Liver (tissue), 9 donors: ENCODE results near the gene CDKN2B-AS1. TPM values are rescaled to one million over a fixed set of nuclear protein-coding genes. Genes with fewer than 3 reads are reported as not detected.

Experiments
- DNase-seq: peaks from one replicate; pipeline ENCODE4 v3.0.0-alpha.2; 2017; ENCODE audit warnings: low spot score
- H3K27ac ChIP-seq, 2 donors: one replicate each; pipeline ENCODE4 v1.7.0; 2013; ENCODE audit warnings: inconsistent platforms in 2 of 2, low read length in 2 of 2, control low read depth in 1 of 2, low read depth in 1 of 2, mild to moderate bottlenecking in 1 of 2
- H3K27me3 ChIP-seq, 4 donors: one replicate each; pipeline versions ENCODE4 v1.6.1 to v1.7.0; 2013; ENCODE audit warnings: low read length in 3 of 4, inconsistent platforms in 1 of 4, mild to moderate bottlenecking in 1 of 4, moderate library complexity in 1 of 4; ENCODE audit not compliant: control insufficient read depth in 4 of 4, insufficient read depth in 4 of 4
- H3K36me3 ChIP-seq, 4 donors: one replicate each; pipeline versions ENCODE4 v1.6.1 to v1.7.0; 2013; ENCODE audit warnings: low read length in 3 of 4, mild to moderate bottlenecking in 3 of 4, low read depth in 1 of 4, moderate library complexity in 1 of 4; ENCODE audit not compliant: control insufficient read depth in 4 of 4, insufficient read depth in 3 of 4
- H3K4me1 ChIP-seq, 4 donors: one replicate each; pipeline versions ENCODE4 v1.6.1 to v1.7.0; 2013; ENCODE audit warnings: low read length in 3 of 4, mild to moderate bottlenecking in 3 of 4, moderate library complexity in 1 of 4; ENCODE audit not compliant: control insufficient read depth in 4 of 4, insufficient read depth in 4 of 4
- H3K4me3 ChIP-seq, 3 donors: one replicate each; pipeline versions ENCODE4 v1.6.1 to v1.7.0; 2013; ENCODE audit warnings: low read length in 3 of 3, control low read depth in 1 of 3, low read depth in 1 of 3, mild to moderate bottlenecking in 1 of 3
- H3K9ac ChIP-seq, 2 donors: one replicate each; pipeline ENCODE4 v1.7.0; 2013; ENCODE audit warnings: low read length in 2 of 2, mild to moderate bottlenecking in 2 of 2, moderate library complexity in 2 of 2, control low read depth in 1 of 2, low read depth in 1 of 2
- H3K9me3 ChIP-seq, 4 donors: one replicate each; pipeline versions ENCODE4 v1.6.1 to v1.7.0; 2013; ENCODE audit warnings: low read length in 3 of 4; ENCODE audit not compliant: control insufficient read depth in 4 of 4
- EGR1 ChIP-seq, 2 donors: IDR thresholded peaks; 2 replicates each; pipeline ENCODE4 v1.6.1; 2016 to 2018; ENCODE audit warnings: antibody characterized with exemption in 2 of 2, low read depth in 2 of 2
- FOXA1 ChIP-seq: IDR thresholded peaks from 2 replicates; pipeline ENCODE4 v1.6.1; 2016; ENCODE audit warnings: antibody characterized with exemption
- FOXA2 ChIP-seq: IDR thresholded peaks from 2 replicates; pipeline ENCODE4 v1.6.1; 2016; ENCODE audit warnings: antibody characterized with exemption
- GABPA ChIP-seq, 2 donors: IDR thresholded peaks in 1 of 2; conservative IDR thresholded peaks in 1 of 2; 2 replicates each; pipeline ENCODE4 v1.6.1; 2016; ENCODE audit warnings: antibody characterized with exemption in 2 of 2, mild to moderate bottlenecking in 1 of 2, moderate library complexity in 1 of 2
- HNF4A ChIP-seq, 2 donors: conservative IDR thresholded peaks; 2 replicates each; pipeline ENCODE4 v1.6.1; 2016; ENCODE audit warnings: antibody characterized with exemption in 2 of 2, mild to moderate bottlenecking in 2 of 2
- HNF4G ChIP-seq: IDR thresholded peaks from 2 replicates; pipeline ENCODE4 v1.6.1; 2016; ENCODE audit warnings: antibody characterized with exemption
- JUND ChIP-seq, 2 donors: IDR thresholded peaks; 2 replicates each; pipeline ENCODE4 v1.6.1; 2016; ENCODE audit warnings: antibody characterized with exemption in 2 of 2
- NR2F2 ChIP-seq: IDR thresholded peaks from 2 replicates; pipeline ENCODE4 v1.6.1; 2016; ENCODE audit warnings: antibody characterized with exemption
- RAD21 ChIP-seq, 2 donors: IDR thresholded peaks; 2 replicates each; pipeline ENCODE4 v1.6.1; 2016; ENCODE audit warnings: antibody characterized with exemption in 2 of 2, mild to moderate bottlenecking in 2 of 2
- REST ChIP-seq: IDR thresholded peaks from 2 replicates; pipeline ENCODE4 v1.6.1; 2016; ENCODE audit warnings: antibody characterized with exemption, mild to moderate bottlenecking
- RXRA ChIP-seq, 2 donors: IDR thresholded peaks; 2 replicates each; pipeline ENCODE4 v1.6.1; 2017 to 2018; ENCODE audit warnings: antibody characterized with exemption in 2 of 2, mild to moderate bottlenecking in 1 of 2
- SP1 ChIP-seq: IDR thresholded peaks from 2 replicates; pipeline ENCODE4 v1.6.1; 2018; ENCODE audit warnings: antibody characterized with exemption, mild to moderate bottlenecking
- TAF1 ChIP-seq: conservative IDR thresholded peaks from 2 replicates; pipeline ENCODE4 v1.6.1; 2016; ENCODE audit warnings: antibody characterized with exemption, mild to moderate bottlenecking
- YY1 ChIP-seq: IDR thresholded peaks from 2 replicates; pipeline ENCODE4 v1.6.1; 2016; ENCODE audit warnings: antibody characterized with exemption, mild to moderate bottlenecking
- ZBTB33 ChIP-seq: IDR thresholded peaks from 2 replicates; pipeline ENCODE4 v1.6.1; 2016; ENCODE audit warnings: antibody characterized with exemption
- WGBS: extraction: QIAGEN DNeasy Blood & Tissue Kit; methylation state at CpG from one replicate; pipeline ENCODE4 v1.1.7; 2013; 5-methylcytosine and 5-hydroxymethylcytosine counted together
- polyA plus RNA-seq, 2 donors: library from polyadenylated mRNA; stranded (reverse) in 1 of 2; unstranded in 1 of 2; fragments of 200-250 nt in 1 of 2; fragments of >200 nt in 1 of 2; fragmentation: Nextera tagmentation in 1 of 2; extraction: Ambion mirVana in 1 of 2; gene quantifications; one replicate each; pipeline versions ENCODE4 v1.2.1 to v1.2.3, GENCODE V29; 2013 to 2015
- total RNA-seq, 2 donors: library from RNA; depleted of rRNA; stranded (reverse); fragments of >200 nt; gene quantifications; one replicate each; pipeline ENCODE4 v1.2.3, GENCODE V29; 2014
- TF ChIP-seq, protein P1 (sequence below): IDR thresholded peaks from 2 replicates; pipeline ENCODE4 v1.6.1; 2016; ENCODE audit warnings: antibody characterized with exemption
- donor health status: healthy.
- donor health status: healthy.
- donor health status: healthy.
- donor health status: healthy.
- donor health status: healthy.

Gene CDKN2B-AS1
- total and polyA plus RNA-seq, 4 donors = 0.08 to 0.42 TPM; not detected in 2

GRCh38 chr9:21967702-21968101 is 26.9 kb upstream of the CDKN2B-AS1 start:
- no peak for DNase-seq
- no peaks in the 10 kb centered on the region for H3K36me3 ChIP-seq
- peaks cover 3 to 39% (median 21%) of the 10 kb centered on the region in 4 donors for H3K27me3 ChIP-seq
- peaks cover 11 to 19% (median 12%) of the 10 kb centered on the region in 4 donors for H3K4me1 ChIP-seq
- H3K9me3 ChIP-seq = peaks cover 0 to 18% (median 1%) of the 10 kb centered on the region in 4 donors
- TF ChIP-seq NR2F2 = no peak
- H3K4me3 ChIP-seq = no peak overlapping the region
- no peak overlapping the region for H3K27ac ChIP-seq
- no peak overlapping the region for H3K9ac ChIP-seq
- 30% methylated on average over 10 of the region's 10 CpGs for WGBS

- TF ChIP-seq NR2F2 = no peak
- no peak for TF ChIP-seq EGR1 (IDR thresholded peaks at IDR 0.05; ENCODE audit: low read depth in 2 of 2)
- no peak for TF ChIP-seq JUND (IDR thresholded peaks at IDR 0.05)
- TF ChIP-seq REST = no peak
- TF ChIP-seq FOXA1 = no peak
- no peak for TF ChIP-seq YY1
- TF ChIP-seq, protein P1, sequence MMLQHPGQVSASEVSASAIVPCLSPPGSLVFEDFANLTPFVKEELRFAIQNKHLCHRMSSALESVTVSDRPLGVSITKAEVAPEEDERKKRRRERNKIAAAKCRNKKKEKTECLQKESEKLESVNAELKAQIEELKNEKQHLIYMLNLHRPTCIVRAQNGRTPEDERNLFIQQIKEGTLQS = no peak
- no peak for TF ChIP-seq FOXA2
- no peak for TF ChIP-seq GABPA (IDR thresholded peaks at IDR 0.05 in 1 of 2, conservative IDR thresholded peaks at IDR 0.05 in 1 of 2)
- no peak for TF ChIP-seq HNF4G
- no peak for TF ChIP-seq RAD21 (IDR thresholded peaks at IDR 0.05)
- TF ChIP-seq SP1 = no peak
- TF ChIP-seq RXRA (IDR thresholded peaks at IDR 0.05) = no peak
- TF ChIP-seq ZBTB33 = no peak
- no peak for TF ChIP-seq TAF1
- TF ChIP-seq HNF4A (conservative IDR thresholded peaks at IDR 0.05) = no peak
- 11% methylated on average over 41 of the region's 41 CpGs for WGBS
- Histone ChIP-seq H3K9me3 (peaks cover 0 to 18% (median 1%) of the 10 kb centered on the region in 4 donors), H3K4me3 (no peak overlapping the region), H3K4me1 (peaks cover 11 to 19% (median 12%) of the 10 kb centered on the region in 4 donors), H3K27me3 (peaks cover 3 to 39% (median 22%) of the 10 kb centered on the region in 4 donors), H3K27ac (no peak overlapping the region), H3K9ac (no peak overlapping the region), H3K36me3 (no peaks in the 10 kb centered on the region)
- DNase-seq = no peak
Measured at GRCh38 chr9:21968331-21969010, 26.1 kb upstream of the CDKN2B-AS1 start.
